ENCODE data around the gene PRSS53.
"Not testable (repeated sequence)": the region's sequence is repeated elsewhere in the genome, so short reads cannot be mapped to it uniquely, and the experiment has no call there.

Gene PRSS53

GRCh38 chr16:31117384-31118222 is 28.9 kb upstream of the PRSS53 start, which contains the start of gene KAT8:
TSS of gene KAT8 (plus strand) at chr16:31117664. CDS start at chr16:31117682, 18 bp downstream.
- DNase-seq = peak; percentile 99

- no peak for DNase-seq
Observed at GRCh38 chr16:31114468-31114867, 25.7 kb upstream of the PRSS53 start.

- DNase-seq = peak; percentile 18
Observed at GRCh38 chr16:31113121-31114120, 24.7 kb upstream of the PRSS53 start.

GRCh38 chr16:31112711-31113110 is 24.0 kb upstream of the PRSS53 start:
- DNase-seq = no peak

- DNase-seq = no peak
Observed at GRCh38 chr16:31111881-31112466, 23.2 kb upstream of the PRSS53 start.

- DNase-seq = no peak
Observed at GRCh38 chr16:31110106-31111034, 21.6 kb upstream of the PRSS53 start.

- no peak for DNase-seq
Observed at GRCh38 chr16:31109622-31110021, 20.9 kb upstream of the PRSS53 start.

GRCh38 chr16:31108794-31109558 is 20.2 kb upstream of the PRSS53 start:
- no peak for DNase-seq

- DNase-seq = peak; percentile 79
Observed at GRCh38 chr16:31108035-31108793, 19.5 kb upstream of the PRSS53 start, which contains the start of gene BCKDK. TSS of gene BCKDK (plus strand) at chr16:31108386. CDS start at chr16:31109224, 838 bp downstream.

- no peak for DNase-seq
Observed at GRCh38 chr16:31107465-31107867, 18.7 kb upstream of the PRSS53 start.

GRCh38 chr16:31106509-31107464 is 18.0 kb upstream of the PRSS53 start:
- no peak for DNase-seq

GRCh38 chr16:31105677-31106213 is 17.0 kb upstream of the PRSS53 start:
- DNase-seq = peak; percentile 87

- not testable (repeated sequence) for DNase-seq
Observed at GRCh38 chr16:31100876-31101641, 12.3 kb upstream of the PRSS53 start.

- DNase-seq = no peak
Observed at GRCh38 chr16:31099860-31100638, 11.3 kb upstream of the PRSS53 start.

GRCh38 chr16:31094424-31095120 is 5.8 kb upstream of the PRSS53 start, which contains the start of gene VKORC1:
TSS of gene VKORC1 (minus strand) at chr16:31094797. CDS start at chr16:31094729, 68 bp downstream.
- peak; percentile 98 for DNase-seq

- no peak for DNase-seq
Observed at GRCh38 chr16:31094088-31094423, 5.3 kb upstream of the PRSS53 start.

All from hematopoietic multipotent progenitor cell treated with erythropoietin and hydrocortisone succinate and interleukin-3 and kit ligand, for 8 days (in vitro differentiated cells).